Activated CD8-positive, alpha-beta memory T cell treated with anti-CD3 and anti-CD28 coated beads, Interleukin-2, amount 10 ng/mL, durations not matched to agents 7 days and 5 days (primary cell): ENCODE results near the gene TMEM63C. TPM values are rescaled to one million over a fixed set of nuclear protein-coding genes. Genes with fewer than 3 reads are reported as not detected.

ENCODE experiments used
- ATAC-seq: fragments of 150-1000 bp; cut with Tn5 transposase; one replicate; pipeline ENCODE4 v1.10.0; 2021; ENCODE audit warnings: moderate library complexity
- CTCF ChIA-PET: fragments of 350-600 bp; sonication (Branson Sonifier 250); formaldehyde crosslinking; loops from one replicate; lab custom pipeline; 2021; ENCODE audit warnings: antibody characterized with exemption; lab: Charles Lee
- DNase-seq: peaks from one replicate; pipeline ENCODE4 v3.0.0-alpha.2; 2020
- H3K27ac Mint-ChIP-seq: one replicate; pipeline ENCODE4 v1.8.0; 2021; ENCODE audit warnings: mild to moderate bottlenecking, mixed read lengths
- H3K27me3 Mint-ChIP-seq: one replicate; pipeline ENCODE4 v1.8.0; 2021; ENCODE audit warnings: mixed read lengths
- H3K36me3 Mint-ChIP-seq: one replicate; pipeline ENCODE4 v1.8.0; 2021; ENCODE audit warnings: mild to moderate bottlenecking, mixed read lengths
- H3K4me1 Mint-ChIP-seq: one replicate; pipeline ENCODE4 v1.8.0; 2021; ENCODE audit warnings: mixed read lengths
- H3K4me3 Mint-ChIP-seq: one replicate; pipeline ENCODE4 v1.8.0; 2021; ENCODE audit warnings: mild to moderate bottlenecking, moderate library complexity, mixed read lengths
- H3K9me3 Mint-ChIP-seq: one replicate; pipeline ENCODE4 v1.8.0; 2022; ENCODE audit warnings: low read depth, mixed read lengths
- total RNA-seq, 2 experiments: library from RNA; stranded (reverse); gene quantifications; one replicate each; pipeline ENCODE4 v1.2.3, GENCODE V29; 2021

The TMEM63C gene
- under 1 TPM; 0.14 to 0.50 TPM for total RNA-seq

- H3K27ac Mint-ChIP-seq, result no peak within 1 kb of the TSS
- H3K27me3 Mint-ChIP-seq, result peaks cover 39% of the 10 kb centered on the region
- no peaks in the 10 kb centered on the region for H3K9me3 Mint-ChIP-seq
- ATAC-seq (peak; percentile 86), DNase-seq (peak; percentile 68)
- CTCF ChIA-PET, result no interaction called here
- peaks cover 20% of the 10 kb centered on the region for H3K4me1 Mint-ChIP-seq
- H3K4me3 Mint-ChIP-seq, result peak within 1 kb of the TSS; percentile 52
- no peaks in the 10 kb centered on the region for H3K36me3 Mint-ChIP-seq
Measured at GRCh38 chr14:77181603-77182437, at the start of gene TMEM63C. Gene TMEM63C, plus strand, starts transcription at chr14:77181798. Its CDS starts 37,016 bp downstream, at chr14:77218814.

- H3K27me3 Mint-ChIP-seq, result peaks cover 60% of the 10 kb centered on the region
- CTCF ChIA-PET, result no interaction called here
- no peaks in the 10 kb centered on the region for H3K9me3 Mint-ChIP-seq
- H3K4me3 Mint-ChIP-seq, result no peak overlapping the region
- H3K27ac Mint-ChIP-seq, result no peak overlapping the region
- ATAC-seq (no peak), DNase-seq (no peak)
- no peaks in the 10 kb centered on the region for H3K36me3 Mint-ChIP-seq
- H3K4me1 Mint-ChIP-seq, result no peaks in the 10 kb centered on the region
Measured at GRCh38 chr14:77131871-77132486, 49.6 kb upstream of the TMEM63C start.

GRCh38 chr14:77133720-77134338, 47.8 kb upstream of the TMEM63C start:
- H3K36me3 Mint-ChIP-seq, result no peaks in the 10 kb centered on the region
- peaks cover 1% of the 10 kb centered on the region for H3K4me1 Mint-ChIP-seq
- CTCF ChIA-PET, result interaction anchor here (0.6 to 2.2 kb wide), 11 partner anchors 9 to 684 kb away, joined by 3 to 6 read pairs (median 3); no protein-coding TSS in a partner anchor
- no peak overlapping the region for H3K27ac Mint-ChIP-seq
- ATAC-seq (peak; percentile 92), DNase-seq (peak; percentile 78)
- H3K9me3 Mint-ChIP-seq, result no peaks in the 10 kb centered on the region
- peaks cover 61% of the 10 kb centered on the region for H3K27me3 Mint-ChIP-seq
- no peak overlapping the region for H3K4me3 Mint-ChIP-seq

DNA sequence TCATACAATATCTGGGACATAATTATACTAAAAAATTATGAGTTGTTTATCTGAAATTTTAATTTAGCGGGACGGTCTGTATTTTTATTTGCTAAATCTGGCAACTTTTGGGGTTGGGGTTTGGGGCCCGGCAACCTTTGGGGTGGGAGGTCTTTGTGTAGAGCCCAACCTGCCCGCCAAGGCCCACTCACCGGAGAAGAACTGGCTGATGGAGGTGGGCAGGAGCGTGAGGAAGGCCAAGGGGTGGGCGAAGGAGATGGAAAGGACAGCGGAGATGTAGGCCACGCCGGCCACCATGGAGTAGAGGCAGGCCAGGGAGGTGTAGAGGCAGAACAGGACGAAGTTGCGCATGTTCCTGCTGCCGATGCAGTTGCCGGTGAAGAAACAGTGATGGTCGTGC, 42.6 kb upstream of the TMEM63C start:
- H3K9me3 Mint-ChIP-seq, result no peaks in the 10 kb centered on the region
- no peak for ATAC-seq
- H3K27ac Mint-ChIP-seq, result no peak overlapping the region
- H3K36me3 Mint-ChIP-seq, result no peaks in the 10 kb centered on the region
- DNase-seq, result no peak
- H3K27me3 Mint-ChIP-seq, result peaks cover 78% of the 10 kb centered on the region
- peaks cover 17% of the 10 kb centered on the region for H3K4me1 Mint-ChIP-seq
- CTCF ChIA-PET, result interaction anchor here (1.4 to 1.9 kb wide), 2 partner anchors 13 to 177 kb away, joined by 3 to 9 read pairs; no protein-coding TSS in a partner anchor
- no peak overlapping the region for H3K4me3 Mint-ChIP-seq

DNA sequence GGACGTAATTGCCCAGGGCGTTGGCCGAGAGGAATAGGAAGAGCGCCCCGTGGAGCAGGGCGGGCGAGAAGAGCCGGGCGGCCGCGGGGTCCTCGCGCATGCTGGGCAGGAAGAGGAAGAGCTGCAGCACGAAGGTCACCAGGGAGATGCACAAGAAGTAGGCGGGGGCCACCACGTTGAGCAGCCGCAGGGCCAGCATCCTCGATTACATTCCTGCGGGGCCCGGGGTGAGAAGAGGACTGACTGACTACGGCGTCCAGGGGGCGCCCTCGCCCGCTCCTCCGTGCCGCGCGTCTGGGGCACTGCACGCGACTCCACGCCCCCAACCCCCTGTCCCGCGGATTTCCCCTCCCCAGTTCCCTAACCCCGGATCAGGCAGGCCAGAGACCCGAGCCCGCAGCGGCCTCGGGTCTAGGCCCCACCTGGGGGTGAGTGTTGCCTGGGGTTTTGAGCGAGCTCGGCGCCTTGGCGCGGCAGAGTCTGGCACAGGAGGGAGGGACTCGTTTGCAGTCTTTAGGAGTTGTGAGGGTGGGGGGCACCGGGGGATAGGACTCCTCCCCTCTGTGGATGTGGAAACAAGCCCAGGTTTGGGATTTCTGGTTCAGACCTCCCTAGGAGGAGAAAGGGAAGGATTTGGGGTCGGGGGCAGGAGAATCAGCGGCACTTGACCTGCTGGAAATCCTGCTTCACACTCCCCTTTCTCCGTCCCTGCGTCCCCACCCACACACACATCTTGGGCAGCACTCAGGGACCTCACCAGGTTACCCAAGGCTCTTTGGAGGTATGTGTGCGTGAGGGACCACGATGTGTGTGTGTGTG, 41.8 kb upstream of the TMEM63C start:
- Mint-ChIP-seq H3K27ac (no peak overlapping the region), H3K36me3 (no peaks in the 10 kb centered on the region), H3K4me3 (no peak overlapping the region), H3K27me3 (peaks cover 78% of the 10 kb centered on the region), H3K9me3 (no peaks in the 10 kb centered on the region), H3K4me1 (peaks cover 17% of the 10 kb centered on the region)
- DNase-seq, result peak; percentile 51
- CTCF ChIA-PET, result interaction anchor here (0.7 to 1.9 kb wide), 4 partner anchors 12 to 985 kb away, joined by 3 to 9 read pairs (median 3); no protein-coding TSS in a partner anchor
- peak; percentile 76 for ATAC-seq

- H3K4me3 Mint-ChIP-seq, result no peak overlapping the region
- no peak overlapping the region for H3K27ac Mint-ChIP-seq
- ATAC-seq (no peak), DNase-seq (no peak)
- CTCF ChIA-PET, result interaction anchor here (1.0 to 1.9 kb wide), 5 partner anchors 11 to 264 kb away, joined by 3 to 9 read pairs (median 3); no protein-coding TSS in a partner anchor
- peaks cover 17% of the 10 kb centered on the region for H3K4me1 Mint-ChIP-seq
- H3K27me3 Mint-ChIP-seq, result peaks cover 81% of the 10 kb centered on the region
- H3K9me3 Mint-ChIP-seq, result no peaks in the 10 kb centered on the region
- no peaks in the 10 kb centered on the region for H3K36me3 Mint-ChIP-seq
Measured at GRCh38 chr14:77140359-77141213, 41.0 kb upstream of the TMEM63C start.

- CTCF ChIA-PET, result interaction anchor here (1.6 to 1.8 kb wide), 2 partner anchors 171 to 265 kb away, joined by 3 to 4 read pairs; no protein-coding TSS in a partner anchor
- H3K4me3 Mint-ChIP-seq, result no peak within 1 kb of the TSS
- peaks cover 17% of the 10 kb centered on the region for H3K4me1 Mint-ChIP-seq
- no peak within 1 kb of the TSS for H3K27ac Mint-ChIP-seq
- H3K27me3 Mint-ChIP-seq, result peaks cover 82% of the 10 kb centered on the region
- DNase-seq (no peak), ATAC-seq (peak; percentile 69)
- H3K9me3 Mint-ChIP-seq, result no peaks in the 10 kb centered on the region
- no peaks in the 10 kb centered on the region for H3K36me3 Mint-ChIP-seq
Measured at GRCh38 chr14:77141214-77142004, 40.2 kb upstream of the TMEM63C start, which contains the start of gene ZDHHC22. Gene ZDHHC22, minus strand, starts transcription at chr14:77141791. Its CDS starts 2,053 bp downstream, at chr14:77139738.

GRCh38 chr14:77142005-77142800, 39.4 kb upstream of the TMEM63C start:
- Mint-ChIP-seq H3K27ac (no peak overlapping the region), H3K27me3 (peaks cover 84% of the 10 kb centered on the region), H3K9me3 (no peaks in the 10 kb centered on the region), H3K4me1 (peaks cover 17% of the 10 kb centered on the region), H3K4me3 (no peak overlapping the region), H3K36me3 (no peaks in the 10 kb centered on the region)
- DNase-seq (no peak), ATAC-seq (no peak)
- CTCF ChIA-PET, result interaction anchor here (0.8 to 1.8 kb wide), 5 partner anchors 7 to 405 kb away, joined by 3 to 4 read pairs (median 3); no protein-coding TSS in a partner anchor

- peaks cover 17% of the 10 kb centered on the region for H3K4me1 Mint-ChIP-seq
- H3K36me3 Mint-ChIP-seq, result no peaks in the 10 kb centered on the region
- H3K27me3 Mint-ChIP-seq, result peaks cover 78% of the 10 kb centered on the region
- H3K9me3 Mint-ChIP-seq, result no peaks in the 10 kb centered on the region
- DNase-seq (no peak), ATAC-seq (no peak)
- H3K27ac Mint-ChIP-seq, result no peak overlapping the region
- H3K4me3 Mint-ChIP-seq, result no peak overlapping the region
- CTCF ChIA-PET, result interaction anchor here (0.8 to 1.9 kb wide), 3 partner anchors 8 to 19 kb away, joined by 3 read pairs; no protein-coding TSS in a partner anchor
Measured at GRCh38 chr14:77143071-77143470, 38.5 kb upstream of the TMEM63C start.

DNA sequence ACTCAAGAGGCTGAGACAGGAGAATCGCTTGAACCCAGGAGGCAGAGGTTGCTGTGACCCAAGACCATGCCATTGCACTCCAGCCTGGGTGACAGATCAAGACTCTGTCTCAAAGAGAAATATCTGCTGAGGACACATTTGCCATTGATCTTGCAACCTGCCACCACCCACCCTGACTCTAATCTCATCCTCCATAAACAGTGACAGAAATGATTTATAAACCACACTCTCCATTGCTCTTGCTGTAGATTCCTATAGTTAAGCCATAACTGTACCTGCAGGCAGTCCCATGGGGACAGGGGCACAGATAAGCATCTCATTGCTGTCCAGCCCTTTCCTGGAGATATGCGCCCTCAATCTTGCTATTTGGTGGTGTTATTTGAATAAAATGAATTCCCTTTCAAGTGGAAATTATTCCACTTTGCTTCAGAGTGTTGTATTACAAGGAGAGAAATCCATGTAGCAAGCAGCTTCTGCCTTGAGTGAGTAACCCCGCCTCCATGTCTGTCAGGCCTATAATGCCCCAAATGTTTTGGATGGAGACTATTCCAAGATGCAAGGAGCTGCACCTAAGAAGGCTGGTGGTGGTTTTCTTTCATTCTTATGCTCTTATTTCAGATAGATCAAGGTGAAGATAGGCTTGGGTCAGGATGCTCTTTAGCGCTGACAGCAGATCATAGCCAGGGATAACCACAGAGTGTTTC, 37.0 kb upstream of the TMEM63C start:
- DNase-seq, result no peak

More for the DNA sequence above, 37.0 kb upstream of the TMEM63C start:
- Mint-ChIP-seq H3K27ac (no peak overlapping the region), H3K4me1 (peaks cover 10% of the 10 kb centered on the region), H3K36me3 (no peaks in the 10 kb centered on the region), H3K9me3 (no peaks in the 10 kb centered on the region), H3K4me3 (no peak overlapping the region), H3K27me3 (peaks cover 72% of the 10 kb centered on the region)
- no peak for ATAC-seq
- CTCF ChIA-PET, result interaction anchor here (1.9 to 3.3 kb wide), 3 partner anchors 9 to 171 kb away, joined by 3 to 9 read pairs (median 6); no protein-coding TSS in a partner anchor
